ENCODE results near the gene PLA2G4E. TPM values are rescaled to one million over a fixed set of nuclear protein-coding genes. Genes with fewer than 3 reads are reported as not detected.

PLA2G4E gene
- total and polyA plus RNA-seq, 7 donors = 0.01 to 0.34 (median 0.08) TPM; not detected in 2

GRCh38 chr15:41974041-41974440 lies 46.8 kb downstream of the PLA2G4E start:
- ATAC-seq = no peak
- WGBS, 3 donors = 95 to 97% (median 95%) methylated on average over 1 of the region's 1 CpG
- DNase-seq = no peak
- intact Hi-C loops (cut with DNase I) = loop anchor here in 1 of 2 donors (5.0 kb wide), 1 partner anchor 47 kb away; no protein-coding TSS in a partner anchor
- no peak overlapping the region for H3K4me3 ChIP-seq
- H3K4me1 ChIP-seq = peaks cover 10% of the 10 kb centered on the region
- no peaks in the 10 kb centered on the region for H3K9me3 ChIP-seq
- H3K27me3 ChIP-seq (ENCODE audit: insufficient read depth in 3 of 3, low read length in 2 of 3) = no peaks in the 10 kb centered on the region
- H3K27ac ChIP-seq = no peak overlapping the region
- H3K36me3 ChIP-seq (ENCODE audit: insufficient read depth in 1 of 2, low read depth in 1 of 2) = no peaks in the 10 kb centered on the region
- TF ChIP-seq CTCF (IDR thresholded peaks at IDR 0.05) = no peak

- intact Hi-C loops (cut with DNase I) = loop anchor here in 1 of 2 donors (5.0 kb wide), 1 partner anchor 45 kb away; no protein-coding TSS in a partner anchor
- H3K27ac ChIP-seq = peak within 1 kb of the TSS; percentile 78
- peak; percentile 95 to 97 (median 95) for ATAC-seq
- TF ChIP-seq CTCF (IDR thresholded peaks at IDR 0.05) = peak; percentile 36
- no peaks in the 10 kb centered on the region for H3K9me3 ChIP-seq
- peak within 1 kb of the TSS; percentile 87 for H3K4me3 ChIP-seq
- H3K4me1 ChIP-seq = peaks cover 10% of the 10 kb centered on the region
- no peaks in the 10 kb centered on the region for H3K27me3 ChIP-seq (ENCODE audit: insufficient read depth in 3 of 3, low read length in 2 of 3)
- 2 to 4% (median 3%) methylated on average over 54 to 72 of the region's 72 CpGs for WGBS, 3 donors
- DNase-seq = peak; percentile 97 to 98
- H3K36me3 ChIP-seq (ENCODE audit: insufficient read depth in 1 of 2, low read depth in 1 of 2) = no peaks in the 10 kb centered on the region
Measured at GRCh38 chr15:41972253-41973242, 48.3 kb downstream of the PLA2G4E start, which contains the start of gene EHD4. Gene EHD4 (minus strand): TSS chr15:41972557. CDS start chr15:41972494, 63 bp downstream.

GRCh38 chr15:41971895-41972252 lies 49.0 kb downstream of the PLA2G4E start:
- DNase-seq (no peak), ATAC-seq (peak; percentile 38 to 49 (median 44))
- peaks cover 10% of the 10 kb centered on the region for H3K4me1 ChIP-seq
- peak overlapping the region; percentile 87 for H3K4me3 ChIP-seq
- peak overlapping the region; percentile 78 for H3K27ac ChIP-seq
- H3K27me3 ChIP-seq (ENCODE audit: insufficient read depth in 3 of 3, low read length in 2 of 3) = no peaks in the 10 kb centered on the region
- intact Hi-C loops (cut with DNase I) = loop anchor here in 1 of 2 donors (5.0 kb wide), 1 partner anchor 45 kb away; no protein-coding TSS in a partner anchor
- WGBS, 3 donors = 0 to 1% (median 1%) methylated on average over 27 to 46 of the region's 46 CpGs
- no peaks in the 10 kb centered on the region for H3K9me3 ChIP-seq
- TF ChIP-seq CTCF (IDR thresholded peaks at IDR 0.05) = no peak
- no peaks in the 10 kb centered on the region for H3K36me3 ChIP-seq (ENCODE audit: insufficient read depth in 1 of 2, low read depth in 1 of 2)

GRCh38 chr15:41971089-41971894 lies 49.5 kb downstream of the PLA2G4E start:
- TF ChIP-seq CTCF (IDR thresholded peaks at IDR 0.05) = no peak
- no peaks in the 10 kb centered on the region for H3K9me3 ChIP-seq
- peak overlapping the region; percentile 78 for H3K27ac ChIP-seq
- H3K27me3 ChIP-seq (ENCODE audit: insufficient read depth in 3 of 3, low read length in 2 of 3) = no peaks in the 10 kb centered on the region
- peak overlapping the region; percentile 87 for H3K4me3 ChIP-seq
- peak; percentile 42 to 71 for DNase-seq
- H3K4me1 ChIP-seq = peaks cover 15% of the 10 kb centered on the region
- H3K36me3 ChIP-seq (ENCODE audit: insufficient read depth in 1 of 2, low read depth in 1 of 2) = no peaks in the 10 kb centered on the region
- intact Hi-C loops (cut with DNase I) = loop anchor here in 1 of 2 donors (5.0 kb wide), 1 partner anchor 44 kb away; no protein-coding TSS in a partner anchor
- peak; percentile 51 to 65 (median 59) for ATAC-seq
- 5 to 8% (median 8%) methylated on average over 16 of the region's 16 CpGs for WGBS, 3 donors
